HG03159 (cell line): ENCODE results near the gene TMEM115.

Source experiments
- ATAC-seq: cut with Tn5 transposase; IDR thresholded peaks from one replicate; pipeline ENCODE4 v1.9.1; 2021; ENCODE audit warnings: mild to moderate bottlenecking, moderate library complexity; ENCODE audit not compliant: unreplicated experiment

Gene TMEM115, protein sequence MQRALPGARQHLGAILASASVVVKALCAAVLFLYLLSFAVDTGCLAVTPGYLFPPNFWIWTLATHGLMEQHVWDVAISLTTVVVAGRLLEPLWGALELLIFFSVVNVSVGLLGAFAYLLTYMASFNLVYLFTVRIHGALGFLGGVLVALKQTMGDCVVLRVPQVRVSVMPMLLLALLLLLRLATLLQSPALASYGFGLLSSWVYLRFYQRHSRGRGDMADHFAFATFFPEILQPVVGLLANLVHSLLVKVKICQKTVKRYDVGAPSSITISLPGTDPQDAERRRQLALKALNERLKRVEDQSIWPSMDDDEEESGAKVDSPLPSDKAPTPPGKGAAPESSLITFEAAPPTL

DNA sequence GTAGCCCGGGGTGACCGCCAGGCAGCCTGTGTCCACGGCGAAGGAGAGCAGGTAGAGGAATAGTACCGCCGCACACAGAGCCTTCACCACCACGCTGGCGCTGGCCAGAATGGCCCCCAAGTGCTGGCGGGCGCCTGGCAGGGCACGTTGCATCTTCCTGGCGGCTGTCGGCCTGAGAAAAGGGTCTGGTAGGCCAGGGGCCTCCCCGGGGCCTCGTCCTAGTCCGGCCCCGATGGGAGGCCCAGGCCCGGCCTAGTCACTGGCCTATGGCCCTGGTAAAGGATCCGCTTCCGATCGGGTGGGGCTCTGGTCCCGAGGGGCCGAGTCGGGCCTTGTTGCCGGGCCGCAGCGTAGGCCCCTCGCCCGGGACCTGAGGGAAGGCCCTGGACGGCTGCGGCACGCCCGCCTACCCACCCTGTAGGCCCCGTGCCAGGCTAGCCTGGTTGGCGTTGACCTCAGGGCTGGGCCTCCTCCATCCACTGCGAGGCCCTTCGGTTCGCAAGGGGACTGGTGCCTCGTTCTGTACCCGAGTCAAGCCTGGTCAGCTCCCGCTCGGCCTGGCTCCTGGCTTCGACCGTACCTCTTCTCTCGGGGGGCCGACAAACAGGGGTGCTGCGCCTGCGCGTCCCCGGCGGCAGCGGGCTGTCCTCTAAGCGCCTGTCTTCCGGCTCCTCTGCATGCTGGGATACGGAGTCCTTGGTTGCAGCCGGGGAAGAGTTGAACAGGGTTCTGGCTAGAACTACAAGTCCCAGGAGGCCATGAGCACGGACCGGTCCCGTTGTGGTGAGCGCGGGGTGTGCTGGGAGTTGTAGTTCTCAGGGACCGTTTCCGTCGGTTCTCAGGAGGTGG is at the start of gene TMEM115:
Gene TMEM115 (minus strand): TSS at position 611 of the 849 bp plus-strand sequence. CDS start 458 bp downstream, at position 153.
- ATAC-seq = peak; percentile 97

DNA sequence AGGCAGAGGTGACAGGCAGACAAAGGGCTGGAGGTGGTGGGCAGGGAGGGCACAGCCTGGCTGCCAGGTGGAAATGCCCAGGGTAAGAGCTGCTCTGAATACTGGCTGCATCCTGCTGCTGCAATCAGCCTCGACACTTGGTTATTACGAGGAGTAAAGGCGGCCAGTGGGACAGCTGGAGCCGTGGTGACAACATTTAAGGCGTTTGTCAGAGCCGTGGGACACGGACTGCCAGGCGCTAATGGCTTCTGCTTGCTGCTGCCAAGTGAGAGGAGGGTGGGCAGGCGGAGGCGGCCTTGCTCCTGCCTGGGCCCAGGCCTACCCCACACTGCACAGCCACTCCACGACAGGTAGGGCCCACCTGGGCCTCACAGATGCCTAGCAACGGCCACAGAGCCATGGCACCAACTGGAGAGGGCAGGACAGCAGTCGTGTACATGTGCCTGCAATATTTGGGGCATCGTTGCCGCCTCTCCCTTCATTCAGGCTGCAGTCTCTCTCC is 49.2 kb upstream of the TMEM115 start:
- ATAC-seq = no peak

DNA sequence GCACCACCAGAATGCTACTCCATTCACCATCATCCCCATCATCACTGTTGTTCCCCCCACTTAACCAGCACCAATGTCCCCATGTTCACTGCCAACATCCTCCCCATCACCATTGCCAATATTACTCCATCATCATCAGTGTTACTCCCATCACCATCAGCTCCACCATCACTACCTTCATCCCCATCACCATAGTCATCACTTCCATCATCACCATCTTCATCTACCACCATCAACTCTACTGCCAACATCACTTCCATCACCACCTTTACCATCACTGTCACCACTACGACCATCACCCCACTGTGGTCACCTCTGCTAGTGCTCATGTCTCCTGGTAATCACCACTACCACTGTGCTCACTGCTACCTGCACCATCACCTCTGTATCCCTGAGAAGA is 47.2 kb upstream of the TMEM115 start:
- no peak for ATAC-seq

DNA sequence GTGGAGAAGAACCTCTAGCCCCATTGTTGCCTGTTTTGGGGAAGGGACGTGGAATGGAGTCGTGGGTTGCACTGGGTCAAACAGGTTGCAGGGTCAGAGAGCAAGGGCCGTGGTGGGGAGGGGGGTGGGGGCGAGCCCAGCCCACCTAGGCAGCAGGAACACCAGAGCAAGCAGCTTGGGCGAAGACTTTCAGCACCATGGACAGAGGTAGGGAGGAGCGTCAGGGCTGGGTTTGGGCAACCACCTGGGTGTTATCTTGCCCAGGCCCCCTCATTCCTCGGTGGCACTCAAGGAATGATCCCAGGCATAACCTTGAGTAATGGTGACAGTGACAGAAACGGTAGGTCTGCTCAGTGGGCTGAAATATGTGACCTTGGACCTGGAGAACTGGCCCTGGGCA is 45.9 kb upstream of the TMEM115 start:
- ATAC-seq = no peak

DNA sequence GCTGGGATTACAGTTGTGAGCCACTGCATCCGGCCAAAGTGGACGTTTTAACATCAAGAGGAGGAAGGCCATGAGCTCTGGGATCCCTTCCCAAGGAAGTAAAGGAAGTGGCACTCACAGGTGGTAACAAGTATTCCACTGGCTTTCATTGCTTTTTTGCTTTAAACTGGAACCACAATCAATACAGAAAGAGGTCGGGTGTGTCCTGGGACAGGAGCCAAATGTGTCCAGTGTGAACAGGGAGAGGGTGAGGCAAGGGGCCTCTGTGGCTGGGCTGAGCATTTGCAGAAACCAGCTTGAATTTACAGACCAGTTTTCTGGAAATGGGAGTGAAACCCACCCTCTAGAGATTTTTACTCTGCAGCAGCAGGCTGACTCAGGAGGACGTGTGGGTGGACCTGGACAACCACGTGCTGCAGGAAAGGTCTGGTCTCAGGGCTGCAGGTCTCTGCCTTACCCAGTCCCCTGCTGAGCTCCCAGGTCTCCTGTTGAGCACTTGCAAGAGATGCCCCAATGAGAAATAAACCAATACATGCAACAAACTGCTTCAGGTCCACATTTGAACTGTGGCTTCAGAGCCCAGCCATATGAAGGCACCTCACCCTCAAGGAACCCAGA is 42.8 kb upstream of the TMEM115 start:
- ATAC-seq = no peak

DNA sequence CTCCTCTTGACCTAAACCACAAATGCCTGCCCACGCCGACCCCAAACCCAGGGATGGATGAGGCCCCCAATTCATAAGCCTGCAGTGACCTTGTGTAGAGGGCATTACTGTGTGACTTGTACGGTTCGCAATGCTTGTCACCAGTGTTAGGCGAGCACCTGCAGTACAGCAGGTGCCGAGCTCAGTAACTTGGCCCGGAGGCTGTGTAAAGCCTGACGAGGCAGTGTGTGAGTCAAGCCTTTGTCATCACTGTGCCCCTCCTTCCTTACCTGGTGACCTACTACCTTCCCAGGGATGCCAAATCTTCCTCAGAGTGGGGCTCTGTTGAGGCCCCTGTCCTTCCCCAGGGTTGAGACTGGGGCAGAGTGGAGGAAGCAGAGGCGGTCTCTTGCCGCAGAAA is 37.2 kb upstream of the TMEM115 start:
- no peak for ATAC-seq

DNA sequence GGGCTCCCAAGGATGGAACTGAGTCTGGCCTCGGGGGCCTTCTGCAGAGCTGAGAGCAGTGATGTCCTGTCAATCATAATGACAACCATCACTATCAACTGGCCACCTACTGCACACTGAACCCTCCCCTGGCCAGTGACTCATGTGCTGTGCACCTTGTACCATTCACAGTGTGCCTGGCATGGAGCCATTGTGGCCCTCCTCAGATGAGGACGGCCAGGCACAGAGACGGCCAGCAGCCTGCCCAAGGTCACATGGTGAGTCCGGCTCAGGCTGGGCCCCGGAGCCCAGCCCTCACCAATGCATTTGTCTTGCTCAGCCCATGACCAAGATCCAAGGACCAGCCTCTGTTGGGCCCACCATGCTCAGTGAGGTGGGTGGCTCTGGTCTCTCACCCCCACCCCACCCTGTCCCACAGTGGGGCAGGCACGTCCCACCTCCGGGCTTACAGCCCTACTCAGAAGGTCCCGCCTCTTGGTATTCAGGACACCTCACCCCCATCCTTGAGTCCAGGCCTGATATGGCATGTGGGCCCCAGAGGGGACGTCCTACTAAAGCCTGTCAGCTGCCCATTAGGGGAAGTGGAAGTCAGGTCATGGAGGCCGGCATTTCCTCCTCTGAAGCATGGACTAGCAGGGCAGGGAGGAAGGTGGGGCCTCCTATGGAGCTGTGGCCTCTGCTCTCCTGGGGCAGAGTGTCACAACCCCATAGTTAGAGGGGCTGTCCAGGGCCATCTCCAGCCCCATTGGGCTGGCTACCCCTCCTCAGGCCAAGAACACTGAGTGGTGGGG is 35.9 kb upstream of the TMEM115 start:
- ATAC-seq = no peak

DNA sequence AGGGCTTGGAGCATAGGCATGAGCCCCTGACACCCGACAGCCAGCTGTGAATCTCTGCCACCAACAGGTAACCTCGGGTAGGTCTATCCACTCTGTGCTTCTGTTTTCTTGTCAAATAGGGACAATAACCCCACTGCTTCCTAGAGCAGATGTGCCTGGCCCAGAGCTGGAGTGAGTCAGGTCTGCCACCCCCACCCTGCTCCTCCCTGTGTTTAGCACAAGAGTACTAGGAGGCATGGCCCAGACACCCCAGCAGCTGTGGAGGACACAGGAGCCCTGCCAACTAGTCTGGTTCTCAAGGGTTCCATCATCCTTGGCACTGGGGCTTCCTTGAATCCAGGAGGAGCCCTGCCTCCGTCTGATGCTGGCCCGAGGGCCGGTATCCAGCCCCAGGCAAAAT is 33.7 kb upstream of the TMEM115 start:
- ATAC-seq = no peak

DNA sequence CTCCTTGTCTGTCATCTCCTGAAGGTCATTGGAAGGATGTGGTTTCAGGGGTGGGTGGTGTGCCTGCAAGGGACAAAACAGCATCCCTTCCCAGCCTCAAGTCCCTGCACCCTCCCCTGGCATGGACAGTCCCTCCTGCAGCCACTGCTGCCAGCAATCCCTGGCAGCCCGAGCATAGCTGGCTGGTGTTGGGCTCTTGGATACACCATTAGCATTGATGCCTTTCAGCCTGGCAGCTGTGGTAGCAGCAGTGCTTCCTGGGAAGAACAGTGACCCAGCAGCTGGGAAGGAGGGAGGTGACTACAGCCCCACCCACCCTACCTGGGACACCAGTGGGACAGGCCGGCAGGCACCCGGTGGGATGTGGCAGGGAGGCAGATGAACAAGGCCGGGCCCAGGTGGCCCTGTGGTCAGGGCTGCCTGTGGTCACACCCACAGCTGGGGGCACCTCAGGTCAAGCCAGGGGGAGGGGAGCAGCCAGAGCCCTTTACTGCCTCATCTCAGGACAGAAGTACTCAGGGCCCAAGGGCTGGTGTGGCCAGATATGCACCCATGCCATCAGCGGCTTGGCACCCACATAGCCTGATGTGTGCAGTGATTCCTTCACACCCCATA is 32.9 kb upstream of the TMEM115 start:
- ATAC-seq = no peak

DNA sequence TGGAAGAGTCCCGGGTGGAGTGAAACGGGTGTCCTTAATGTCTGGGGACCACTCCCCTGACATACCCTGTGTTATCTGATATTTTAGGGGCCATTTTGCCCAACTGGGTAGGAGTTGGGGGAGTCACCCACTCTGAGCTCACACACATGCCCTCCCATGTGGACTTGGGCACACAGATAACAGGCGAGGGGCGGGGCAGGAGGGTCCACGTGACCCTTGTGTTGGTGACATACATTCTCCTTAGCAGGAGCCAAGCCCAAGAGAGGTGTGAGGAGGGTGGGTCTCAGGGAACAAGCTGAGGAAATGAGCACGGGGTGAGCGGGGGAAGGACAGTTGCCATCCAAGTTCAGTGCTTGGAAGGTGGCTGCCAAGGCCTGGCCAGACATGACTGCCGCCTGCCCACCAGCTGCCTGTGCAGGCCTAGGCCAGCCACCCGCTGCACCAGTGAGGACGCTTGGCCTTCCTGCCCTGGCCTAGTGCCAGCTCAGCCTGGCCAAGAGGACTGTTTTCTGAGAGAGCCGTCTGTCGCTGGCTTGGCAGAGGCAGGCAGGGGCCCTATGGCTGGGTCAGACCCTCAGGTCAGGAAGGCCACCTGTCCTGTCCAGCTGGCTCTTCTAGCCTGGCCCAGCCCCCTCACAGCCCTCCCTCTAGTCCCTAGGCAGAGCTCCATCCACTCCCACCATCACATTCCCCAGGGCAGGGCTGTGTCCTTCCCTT is 31.3 kb upstream of the TMEM115 start:
- no peak for ATAC-seq

DNA sequence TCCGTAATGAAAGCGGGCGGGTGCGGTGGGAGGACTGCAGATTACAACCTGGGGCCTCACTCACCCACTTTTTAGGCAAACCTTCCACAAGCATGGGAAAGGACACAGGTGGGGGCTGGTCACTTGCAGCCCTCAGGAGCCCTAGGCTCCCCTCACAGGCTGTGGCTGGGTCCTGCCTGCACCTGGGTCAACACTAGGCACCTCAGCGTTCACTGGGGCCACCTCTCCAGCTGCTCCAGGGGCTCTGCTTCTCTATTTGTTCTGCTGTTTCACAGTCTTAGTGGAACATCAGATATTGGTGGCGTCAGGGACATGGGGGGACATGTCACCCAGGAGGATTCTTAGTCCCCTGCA is 30.1 kb upstream of the TMEM115 start:
- ATAC-seq = no peak

DNA sequence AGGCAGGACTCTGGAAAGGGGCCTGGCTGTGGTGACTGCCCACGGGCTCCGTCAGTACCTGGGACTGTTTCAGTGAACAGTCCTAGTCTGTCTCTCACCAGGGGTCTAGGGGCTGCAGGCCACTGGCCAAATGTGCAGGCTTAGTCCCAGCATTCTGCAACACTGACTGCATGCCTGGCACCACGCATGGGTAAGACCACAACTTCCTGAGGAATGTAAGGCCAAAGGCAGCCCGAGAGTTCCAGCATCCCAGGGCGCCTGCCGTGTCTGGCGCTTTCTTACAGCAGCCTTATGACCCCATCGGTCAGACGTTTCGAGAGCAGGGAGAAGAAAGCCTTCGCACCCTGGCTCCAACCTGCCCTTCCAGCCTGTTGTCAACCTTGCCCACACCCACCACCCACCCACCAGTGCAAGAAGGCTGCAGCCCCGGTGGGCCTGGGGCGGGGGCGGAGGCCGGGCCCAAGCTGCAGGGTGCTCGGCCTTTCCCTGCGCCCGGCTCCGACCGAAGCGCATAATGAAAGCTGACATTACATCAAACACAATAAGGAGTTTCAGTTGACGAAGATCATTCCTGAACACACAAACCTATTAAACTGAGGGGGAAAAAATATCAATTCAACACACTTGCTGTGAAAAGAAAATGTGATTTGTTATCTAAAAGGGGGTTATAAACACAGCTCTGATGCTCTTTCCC is 29.5 kb upstream of the TMEM115 start:
- ATAC-seq = no peak

DNA sequence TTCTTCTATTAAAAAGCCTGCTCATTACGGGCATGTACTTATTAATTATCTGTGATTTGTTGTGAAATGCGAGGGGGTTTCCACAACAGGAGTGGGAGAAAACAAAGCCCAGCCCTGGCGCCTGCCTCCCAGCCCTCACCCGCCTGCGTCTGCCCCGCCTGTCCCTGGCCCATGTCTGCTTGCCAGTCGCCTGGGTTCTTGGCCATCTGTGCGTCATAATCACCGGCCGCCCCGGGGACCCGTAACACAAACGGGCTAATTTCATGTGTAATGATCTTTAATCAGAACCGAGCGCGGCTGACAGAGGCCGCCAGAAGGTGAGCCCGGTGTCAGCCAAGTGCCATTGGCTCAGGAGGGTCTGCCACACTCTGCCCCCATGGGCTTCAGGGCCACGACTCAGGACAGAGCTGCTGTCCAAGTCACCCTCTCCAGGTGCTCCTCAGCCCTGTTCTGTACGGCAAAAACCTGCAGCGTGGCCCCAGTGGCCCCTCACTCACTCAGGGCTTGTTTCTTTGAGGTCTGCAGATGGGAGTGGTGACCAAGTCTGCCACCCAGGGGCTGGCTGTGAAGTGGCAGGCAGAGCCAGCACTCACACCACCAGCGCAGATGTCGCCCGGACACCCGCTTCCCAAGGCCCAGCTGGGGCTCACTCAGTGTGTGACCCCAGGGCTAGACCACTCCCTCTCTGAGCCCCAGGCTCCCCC is 28.8 kb upstream of the TMEM115 start:
- no peak for ATAC-seq

DNA sequence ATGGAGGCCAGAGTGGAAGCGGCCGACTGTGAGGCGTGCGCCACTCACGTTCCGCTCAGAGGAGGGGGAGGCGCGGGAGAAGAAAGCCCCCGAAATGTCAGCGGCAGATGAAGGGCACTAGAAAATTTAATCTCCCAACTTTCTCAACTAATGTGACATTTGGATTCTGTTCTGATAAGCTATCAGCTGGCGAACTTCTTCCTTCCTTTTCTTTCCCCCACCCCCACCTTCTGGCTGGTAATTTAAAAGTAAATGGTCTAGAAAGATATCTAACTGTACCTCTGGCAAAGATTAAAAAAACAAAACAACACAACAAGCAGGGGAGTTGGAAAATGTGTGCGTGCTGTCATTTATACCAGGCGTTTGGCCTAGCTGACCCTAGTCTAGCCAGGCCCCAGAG is 26.4 kb upstream of the TMEM115 start:
- ATAC-seq = no peak

DNA sequence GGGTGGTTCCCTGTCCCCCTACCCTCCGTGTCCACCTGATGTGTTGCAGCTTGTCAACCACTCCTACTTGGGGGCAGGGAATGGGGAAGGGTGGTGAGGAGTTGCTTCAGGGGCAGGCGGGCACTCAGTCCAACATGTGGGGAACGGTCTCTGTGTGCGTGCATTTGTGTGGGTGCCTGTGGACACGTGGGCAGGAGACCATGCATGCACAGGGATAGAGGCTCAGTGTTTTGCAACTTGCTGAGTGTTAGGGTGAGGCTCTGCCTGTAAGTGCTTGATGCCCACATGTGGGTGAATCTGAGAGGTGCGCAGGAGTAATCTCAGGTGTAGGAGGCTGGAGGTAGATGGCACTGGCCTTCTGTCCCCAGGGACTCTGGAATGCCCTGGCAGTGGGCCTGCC is 24.4 kb upstream of the TMEM115 start:
- no peak for ATAC-seq

DNA sequence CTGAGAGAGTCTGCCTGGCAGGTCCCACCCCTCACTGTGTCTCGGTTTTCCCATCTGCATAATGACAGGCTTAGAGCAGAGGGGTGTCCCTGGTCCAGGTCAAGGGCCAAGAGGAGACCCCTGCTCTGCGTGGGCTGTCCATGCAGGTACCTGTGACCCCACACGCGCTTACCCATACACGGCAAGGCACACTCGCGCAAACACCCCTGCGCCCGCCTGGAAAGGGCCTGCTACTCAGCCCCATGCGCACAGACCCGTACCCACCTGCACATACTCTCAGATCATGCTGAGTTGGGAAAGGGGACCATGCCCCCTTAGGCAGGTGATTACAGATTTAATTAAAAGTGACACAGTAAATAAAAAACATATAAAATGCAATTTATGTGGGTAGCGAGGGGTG is 23.4 kb upstream of the TMEM115 start:
- ATAC-seq = no peak

DNA sequence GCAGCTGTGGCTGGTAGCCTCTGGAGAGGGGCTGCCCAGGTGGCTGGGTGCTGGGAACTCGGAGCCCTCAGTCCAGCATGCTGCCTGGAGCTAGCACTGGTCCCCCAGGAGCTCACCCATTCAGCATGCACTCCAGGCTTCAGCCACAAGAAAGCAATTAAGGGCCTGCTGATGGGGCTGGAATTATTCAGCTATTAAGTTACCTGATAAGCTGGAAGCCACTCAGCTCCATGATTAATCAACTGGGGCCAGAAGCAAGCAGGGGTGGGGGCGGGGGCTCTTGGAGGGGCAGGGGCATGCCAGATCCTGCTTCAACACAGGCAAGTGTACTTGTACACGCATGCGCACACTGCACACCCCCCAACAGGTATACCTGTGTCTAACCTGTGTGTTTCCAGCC is 22.1 kb upstream of the TMEM115 start:
- ATAC-seq = no peak

DNA sequence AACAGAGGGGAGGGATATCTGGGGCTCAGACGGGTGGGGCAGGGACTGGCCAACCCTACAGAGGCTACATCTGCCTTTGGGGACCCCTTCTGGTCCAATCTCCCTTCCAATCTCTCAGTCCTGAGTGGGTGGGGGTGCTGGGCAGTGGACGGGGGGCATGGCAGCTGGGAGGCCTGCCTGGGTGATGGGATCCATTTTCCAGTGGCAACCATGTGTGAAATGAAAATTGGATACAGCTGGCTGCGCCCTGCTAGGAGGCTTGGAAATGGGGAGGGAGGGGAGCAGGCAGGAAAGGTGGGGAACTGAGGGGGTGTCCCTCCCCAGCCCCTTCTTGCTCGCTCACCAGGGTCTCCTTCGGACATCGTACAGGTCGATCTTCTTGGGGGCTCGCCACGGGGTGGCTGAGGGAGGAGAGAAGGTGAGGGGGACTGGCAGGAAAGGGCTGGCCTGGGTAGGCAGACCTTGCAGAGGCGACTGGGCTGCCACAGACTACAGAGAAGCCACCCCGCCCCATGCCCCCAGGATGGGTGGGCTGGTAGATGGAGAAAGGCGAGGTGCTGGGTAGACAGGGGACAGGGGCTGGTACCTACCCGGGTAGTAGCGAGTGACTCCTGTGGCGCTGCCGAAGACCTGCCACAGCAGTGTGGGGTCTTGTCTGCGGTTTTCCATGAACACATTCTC is 21.2 kb upstream of the TMEM115 start:
- ATAC-seq = no peak
